ENCODE measurements around the gene TMPO. TPM values are rescaled to one million over a fixed set of nuclear protein-coding genes. Genes with fewer than 3 reads are reported as not detected.
A peak's percentile ranks its signal among the peaks of the same experiment; 100 is the strongest.

The TMPO gene
- total RNA-seq, 2 experiments from 2014 or later: 64.1 to 73.3 TPM

GRCh38 chr12:98591209-98591608 is 75.8 kb downstream of the TMPO start:
- ATAC-seq (ENCODE audit: poor library complexity) (no peak), DNase-seq (no peak)
- no peak overlapping the region for H3K4me3 ChIP-seq (ENCODE audit: low read length)
- CTCF ChIA-PET: no interaction called here
- no peaks in the 10 kb centered on the region for H3K9me3 Mint-ChIP-seq
- no peaks in the 10 kb centered on the region for H3K9me3 ChIP-seq (ENCODE audit: control insufficient read depth in 1 of 2, insufficient read depth in 1 of 2, low read length in 2 of 2)
- peak overlapping the region; percentile 80 for H3K27ac Mint-ChIP-seq
- peaks cover 6% of the 10 kb centered on the region for H3K36me3 ChIP-seq (ENCODE audit: insufficient read depth, low read length)
- H3K36me3 Mint-ChIP-seq (ENCODE audit: low read depth): peaks cover 29% of the 10 kb centered on the region
- H3K4me3 Mint-ChIP-seq: peak overlapping the region; percentile 85
- H3K27me3 Mint-ChIP-seq: no peaks in the 10 kb centered on the region
- POLR2A ChIA-PET: interaction anchor here (6.3 kb wide), 1 partner anchor 54 kb away, joined by 70 read pairs; the partner anchor contains the start of genes APAF1 and IKBIP
- H3K27ac ChIP-seq (ENCODE audit: low read depth in 1 of 2, low read length in 2 of 2): no peak overlapping the region
- TF ChIP-seq, protein P1, sequence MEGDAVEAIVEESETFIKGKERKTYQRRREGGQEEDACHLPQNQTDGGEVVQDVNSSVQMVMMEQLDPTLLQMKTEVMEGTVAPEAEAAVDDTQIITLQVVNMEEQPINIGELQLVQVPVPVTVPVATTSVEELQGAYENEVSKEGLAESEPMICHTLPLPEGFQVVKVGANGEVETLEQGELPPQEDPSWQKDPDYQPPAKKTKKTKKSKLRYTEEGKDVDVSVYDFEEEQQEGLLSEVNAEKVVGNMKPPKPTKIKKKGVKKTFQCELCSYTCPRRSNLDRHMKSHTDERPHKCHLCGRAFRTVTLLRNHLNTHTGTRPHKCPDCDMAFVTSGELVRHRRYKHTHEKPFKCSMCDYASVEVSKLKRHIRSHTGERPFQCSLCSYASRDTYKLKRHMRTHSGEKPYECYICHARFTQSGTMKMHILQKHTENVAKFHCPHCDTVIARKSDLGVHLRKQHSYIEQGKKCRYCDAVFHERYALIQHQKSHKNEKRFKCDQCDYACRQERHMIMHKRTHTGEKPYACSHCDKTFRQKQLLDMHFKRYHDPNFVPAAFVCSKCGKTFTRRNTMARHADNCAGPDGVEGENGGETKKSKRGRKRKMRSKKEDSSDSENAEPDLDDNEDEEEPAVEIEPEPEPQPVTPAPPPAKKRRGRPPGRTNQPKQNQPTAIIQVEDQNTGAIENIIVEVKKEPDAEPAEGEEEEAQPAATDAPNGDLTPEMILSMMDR (IDR thresholded peaks at IDR 0.05): no peak
- no peaks in the 10 kb centered on the region for H3K27me3 ChIP-seq (ENCODE audit: control insufficient read depth in 1 of 2, insufficient read depth in 2 of 2, low read length in 2 of 2)
- intact Hi-C loops (cut with DNase I, micrococcal nuclease): loop anchor here (2.0 to 5.0 kb wide), 3 partner anchors 74 to 100 kb away; partner anchors contain the start of gene TMPO (in 1 of the 2)
- peaks cover 27% of the 10 kb centered on the region for H3K4me1 Mint-ChIP-seq (ENCODE audit: low read depth)
- H3K4me1 ChIP-seq (ENCODE audit: insufficient read depth, low read length): peaks cover 11% of the 10 kb centered on the region

GRCh38 chr12:98592825-98593322 is 77.5 kb downstream of the TMPO start:
- peaks cover 32% of the 10 kb centered on the region for H3K4me1 Mint-ChIP-seq (ENCODE audit: low read depth)
- ChIA-PET POLR2A (interaction anchor here (0.9 to 6.3 kb wide), 22 partner anchors 8 to 1609 kb away, joined by 3 to 70 read pairs (median 5); partner anchors contain the start of genes APAF1, IKBIP and TMPO), CTCF (interaction anchor here (1.1 to 4.0 kb wide), 4 partner anchors 26 to 61 kb away, joined by 3 to 16 read pairs (median 4); no protein-coding TSS in a partner anchor)
- no peaks in the 10 kb centered on the region for H3K9me3 Mint-ChIP-seq
- H3K4me1 ChIP-seq (ENCODE audit: insufficient read depth, low read length): peaks cover 22% of the 10 kb centered on the region
- peak overlapping the region; percentile 93 for H3K27ac Mint-ChIP-seq
- peaks cover 15% of the 10 kb centered on the region for H3K36me3 ChIP-seq (ENCODE audit: insufficient read depth, low read length)
- H3K27me3 Mint-ChIP-seq: no peaks in the 10 kb centered on the region
- peak; percentile 15 for ATAC-seq (ENCODE audit: poor library complexity)
- peak overlapping the region; percentile 97 for H3K4me3 ChIP-seq (ENCODE audit: low read length)
- H3K27me3 ChIP-seq (ENCODE audit: control insufficient read depth in 1 of 2, insufficient read depth in 2 of 2, low read length in 2 of 2): no peaks in the 10 kb centered on the region
- no peaks in the 10 kb centered on the region for H3K9me3 ChIP-seq (ENCODE audit: control insufficient read depth in 1 of 2, insufficient read depth in 1 of 2, low read length in 2 of 2)
- peaks cover 46% of the 10 kb centered on the region for H3K36me3 Mint-ChIP-seq (ENCODE audit: low read depth)
- TF ChIP-seq, protein P1 (IDR thresholded peaks at IDR 0.05): no peak
- peak in 4 of 14 experiments; percentile 7 to 70 (median 59) for DNase-seq
- intact Hi-C loops (cut with DNase I, micrococcal nuclease): loop anchor here in 1 of 2 experiments (1.0 to 5.0 kb wide), 3 partner anchors 52 to 91 kb away; partner anchors contain the start of genes APAF1 and TMPO
- peak overlapping the region; percentile 95 for H3K4me3 Mint-ChIP-seq
- peak overlapping the region; percentile 90 to 94 for H3K27ac ChIP-seq (ENCODE audit: low read depth in 1 of 2, low read length in 2 of 2)

DNA sequence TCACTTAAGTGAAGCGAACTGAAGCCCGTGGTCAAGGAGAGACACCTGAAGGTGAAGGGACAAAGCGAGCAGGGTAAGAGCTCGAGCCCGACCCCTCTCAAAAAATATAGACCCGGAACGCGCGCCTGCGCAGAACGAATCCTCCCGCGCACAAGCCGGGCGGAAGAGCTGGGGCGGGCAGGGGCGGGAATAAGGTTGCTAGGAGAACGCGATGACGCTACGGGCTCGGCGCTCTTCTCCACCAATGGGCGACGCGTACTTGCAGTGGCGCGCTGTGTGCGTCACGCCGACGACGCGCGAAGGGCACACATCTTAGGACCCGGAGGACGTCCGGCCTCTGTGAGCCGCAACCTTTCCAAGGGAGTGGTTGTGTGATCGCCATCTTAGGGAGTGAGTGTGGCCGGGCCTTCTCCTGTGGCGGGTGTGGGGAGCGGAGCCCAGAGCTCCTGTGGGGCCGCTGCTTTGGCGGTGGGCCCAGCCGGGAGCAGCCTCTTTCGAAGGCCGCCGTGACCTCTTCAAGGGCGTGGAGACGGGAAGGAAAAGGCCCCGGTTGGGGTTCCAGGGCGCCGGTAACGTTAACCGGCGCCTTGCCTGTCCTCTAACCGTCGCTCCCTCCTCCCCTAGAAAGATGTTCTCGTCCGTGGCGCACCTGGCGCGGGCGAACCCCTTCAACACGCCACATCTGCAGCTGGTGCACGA is 78.1 kb downstream of the TMPO start, which contains the start of gene SLC25A3:
SLC25A3 (plus strand) TSS at position 336 of the 699 bp plus-strand sequence; CDS start at position 629, 293 bp downstream.
- CTCF ChIA-PET: interaction anchor here (1.1 to 4.0 kb wide), 6 partner anchors 27 to 77 kb away, joined by 3 to 16 read pairs (median 4); partner anchors contain the start of gene IKBIP
- H3K4me3 ChIP-seq (ENCODE audit: low read length): peak within 1 kb of the TSS; percentile 97
- H3K4me1 Mint-ChIP-seq (ENCODE audit: low read depth): peaks cover 38% of the 10 kb centered on the region
- peak within 1 kb of the TSS; percentile 95 for H3K4me3 Mint-ChIP-seq
- ATAC-seq (ENCODE audit: poor library complexity) (peak; percentile 94), DNase-seq (peak; percentile 91 to 99 (median 94))
- peaks cover 52% of the 10 kb centered on the region for H3K36me3 Mint-ChIP-seq (ENCODE audit: low read depth)
- H3K27me3 ChIP-seq (ENCODE audit: control insufficient read depth in 1 of 2, insufficient read depth in 2 of 2, low read length in 2 of 2): no peaks in the 10 kb centered on the region
- H3K27ac ChIP-seq (ENCODE audit: low read depth in 1 of 2, low read length in 2 of 2): peak within 1 kb of the TSS; percentile 90 to 98
- H3K27me3 Mint-ChIP-seq: no peaks in the 10 kb centered on the region
- peaks cover 22% of the 10 kb centered on the region for H3K4me1 ChIP-seq (ENCODE audit: insufficient read depth, low read length)
- peaks cover 22% of the 10 kb centered on the region for H3K36me3 ChIP-seq (ENCODE audit: insufficient read depth, low read length)
- H3K27ac Mint-ChIP-seq: peak within 1 kb of the TSS; percentile 93
- TF ChIP-seq, protein P1 (IDR thresholded peaks at IDR 0.05): no peak
- POLR2A ChIA-PET: interaction anchor here (0.8 to 6.3 kb wide), 24 partner anchors 9 to 1687 kb away, joined by 3 to 70 read pairs (median 4); partner anchors contain the start of genes APAF1, IKBIP, NEDD1 and TMPO
- intact Hi-C loops (cut with DNase I, micrococcal nuclease): loop anchor here (1.0 to 5.0 kb wide), 3 partner anchors 52 to 91 kb away; partner anchors contain the start of genes APAF1 (in 2 of the 2) and TMPO (in 1 of the 2)
- H3K9me3 ChIP-seq (ENCODE audit: control insufficient read depth in 1 of 2, insufficient read depth in 1 of 2, low read length in 2 of 2): no peaks in the 10 kb centered on the region
- H3K9me3 Mint-ChIP-seq: no peaks in the 10 kb centered on the region
